SJSA1 (cell line): ENCODE results near the gene LRRC31. TPM values are rescaled to one million over a fixed set of nuclear protein-coding genes. Genes with fewer than 3 reads are reported as not detected.

Experiments used
- DNase-seq, 2 experiments: peaks; one replicate each; pipeline ENCODE4 v3.0.0-alpha.2; 2015 to 2020; ENCODE audit warnings: low spot score in 2 of 2, low read depth in 1 of 2
- H3K27ac ChIP-seq: fragments of 250-450 bp; sonication (Bioruptor Pico); 2 replicates; pipeline ENCODE4 v1.5.1; 2020; ENCODE audit warnings: mild to moderate bottlenecking, moderate library complexity
- H3K27me3 ChIP-seq: fragments of 250-450 bp; sonication (Bioruptor Pico); replicated peaks from 2 replicates; pipeline ENCODE4 v1.5.1; 2020; ENCODE audit warnings: mild to moderate bottlenecking, moderate library complexity
- H3K36me3 ChIP-seq: fragments of 250-450 bp; sonication (Bioruptor Pico); 2 replicates; pipeline ENCODE4 v1.5.1; 2020; ENCODE audit warnings: mild to moderate bottlenecking
- H3K4me1 ChIP-seq: fragments of 250-450 bp; sonication (Bioruptor Pico); replicated peaks from 2 replicates; pipeline ENCODE4 v1.6.1; 2021; ENCODE audit warnings: mild to moderate bottlenecking
- H3K4me3 ChIP-seq: fragments of 250-450 bp; sonication (Bioruptor Pico); 2 replicates; pipeline ENCODE4 v1.5.1; 2020; ENCODE audit warnings: mild to moderate bottlenecking
- H3K9me3 ChIP-seq: fragments of 250-450 bp; sonication (Bioruptor Pico); replicated peaks from 2 replicates; pipeline ENCODE4 v1.5.1; 2020; ENCODE audit warnings: mild to moderate bottlenecking
- total RNA-seq: library from RNA; depleted of rRNA; stranded (reverse); fragments of >200 nt; shearing (Covaris generic); gene quantifications from 2 replicates; pipeline ENCODE4 v1.2.3, GENCODE V29; 2014

The LRRC31 gene
- total RNA-seq, 1 experiment from 2014 or later, result not detected

- Histone ChIP-seq H3K9me3 (no peaks in the 10 kb centered on the region), H3K4me3 (no peak overlapping the region), H3K27me3 (no peaks in the 10 kb centered on the region), H3K27ac (no peak overlapping the region), H3K36me3 (no peaks in the 10 kb centered on the region), H3K4me1 (no peaks in the 10 kb centered on the region)
- DNase-seq, result no peak
These were observed 10.3 kb upstream of the LRRC31 start for GRCh38 chr3:169879845-169880575.

GRCh38 chr3:169879013-169879557 lies 9.3 kb upstream of the LRRC31 start:
- Histone ChIP-seq H3K9me3 (no peaks in the 10 kb centered on the region), H3K36me3 (no peaks in the 10 kb centered on the region), H3K27ac (no peak overlapping the region), H3K4me1 (no peaks in the 10 kb centered on the region), H3K27me3 (no peaks in the 10 kb centered on the region), H3K4me3 (no peak overlapping the region)
- DNase-seq, result no peak

- DNase-seq, result no peak
- no peak overlapping the region for H3K4me3 ChIP-seq
- H3K4me1 ChIP-seq, result no peaks in the 10 kb centered on the region
- H3K36me3 ChIP-seq, result no peaks in the 10 kb centered on the region
- H3K9me3 ChIP-seq, result no peaks in the 10 kb centered on the region
- no peak overlapping the region for H3K27ac ChIP-seq
- 0 out of 2 replicates have a peak, but pooled peaks cover 2% of the 10 kb centered on the region for H3K27me3 ChIP-seq
These were observed 1.6 kb upstream of the LRRC31 start for GRCh38 chr3:169871129-169871886.

GRCh38 chr3:169868369-169868768 lies 1.4 kb downstream of the LRRC31 start:
- Histone ChIP-seq H3K27ac (no peak overlapping the region), H3K4me3 (no peak overlapping the region), H3K27me3 (no peaks in the 10 kb centered on the region), H3K36me3 (no peaks in the 10 kb centered on the region), H3K9me3 (no peaks in the 10 kb centered on the region), H3K4me1 (no peaks in the 10 kb centered on the region)
- DNase-seq, result no peak

- H3K4me1 ChIP-seq, result no peaks in the 10 kb centered on the region
- H3K4me3 ChIP-seq, result no peak overlapping the region
- H3K9me3 ChIP-seq, result no peaks in the 10 kb centered on the region
- no peaks in the 10 kb centered on the region for H3K36me3 ChIP-seq
- no peak overlapping the region for H3K27ac ChIP-seq
- DNase-seq, result no peak
- no peaks in the 10 kb centered on the region for H3K27me3 ChIP-seq
These were observed 2.0 kb downstream of the LRRC31 start for GRCh38 chr3:169867584-169868210.

DNA sequence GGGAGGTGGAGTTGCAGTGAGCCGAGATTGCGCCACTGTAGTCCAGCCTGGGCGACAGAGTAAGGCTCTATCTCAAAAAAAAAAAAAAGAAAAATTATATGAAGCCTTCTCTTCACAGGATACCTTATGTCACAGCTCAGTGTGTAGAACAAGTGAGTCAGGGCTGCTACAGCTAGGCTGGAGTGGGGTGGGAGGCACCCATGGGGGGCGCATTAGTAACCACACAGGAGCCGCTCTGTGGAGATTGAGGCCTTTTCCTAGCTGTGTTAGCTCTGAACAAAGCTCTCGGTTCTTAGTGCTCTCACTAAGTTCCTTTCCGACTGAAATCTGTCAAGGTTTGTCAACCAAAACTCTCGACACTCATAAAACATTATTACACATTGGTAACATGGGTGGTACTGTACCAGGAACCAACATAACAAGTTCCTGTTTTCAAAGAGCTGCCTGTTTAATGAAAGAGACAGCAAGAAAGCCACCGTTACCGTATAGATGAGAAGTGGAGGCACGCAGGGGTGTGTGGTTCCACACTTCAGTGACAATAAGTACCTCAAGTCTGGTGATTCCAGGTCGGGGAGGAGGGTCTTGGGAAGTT lies 4.5 kb downstream of the LRRC31 start:
- Histone ChIP-seq H3K36me3 (no peaks in the 10 kb centered on the region), H3K4me1 (no peaks in the 10 kb centered on the region), H3K4me3 (no peak overlapping the region), H3K27ac (no peak overlapping the region), H3K27me3 (no peaks in the 10 kb centered on the region), H3K9me3 (no peaks in the 10 kb centered on the region)
- no peak for DNase-seq

- Histone ChIP-seq H3K4me3 (no peak overlapping the region), H3K27me3 (no peaks in the 10 kb centered on the region), H3K9me3 (no peaks in the 10 kb centered on the region), H3K27ac (no peak overlapping the region), H3K4me1 (no peaks in the 10 kb centered on the region), H3K36me3 (no peaks in the 10 kb centered on the region)
- DNase-seq, result no peak
These were observed 5.5 kb downstream of the LRRC31 start for GRCh38 chr3:169864270-169864669.

- Histone ChIP-seq H3K4me1 (no peaks in the 10 kb centered on the region), H3K4me3 (no peak overlapping the region), H3K9me3 (no peaks in the 10 kb centered on the region), H3K27ac (no peak overlapping the region), H3K27me3 (no peaks in the 10 kb centered on the region), H3K36me3 (no peaks in the 10 kb centered on the region)
- DNase-seq, result peak in 1 of 2 experiments; percentile 24
These were observed 6.3 kb downstream of the LRRC31 start for GRCh38 chr3:169863458-169863899.

DNA sequence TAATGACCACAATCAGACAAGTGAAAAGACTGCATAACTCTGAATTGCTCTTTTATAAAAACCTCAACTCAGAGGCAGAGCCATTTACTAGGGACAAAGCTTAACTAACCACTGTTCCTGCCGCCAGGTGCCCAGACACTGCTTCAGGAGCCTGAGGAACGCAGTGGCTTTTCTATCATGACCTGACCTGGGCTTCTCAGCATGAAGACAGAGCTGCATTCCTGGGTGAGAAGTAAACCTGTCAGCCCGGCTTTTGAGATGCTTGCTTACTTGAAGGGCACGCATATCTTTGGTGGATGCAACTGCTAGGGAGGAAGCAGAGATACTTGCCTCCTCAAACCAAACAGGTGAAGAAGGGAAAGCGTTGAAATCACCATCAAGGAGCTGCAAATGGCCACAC lies 7.9 kb downstream of the LRRC31 start:
- Histone ChIP-seq H3K4me1 (no peaks in the 10 kb centered on the region), H3K9me3 (no peaks in the 10 kb centered on the region), H3K36me3 (no peaks in the 10 kb centered on the region), H3K27me3 (no peaks in the 10 kb centered on the region), H3K4me3 (no peak overlapping the region), H3K27ac (no peak overlapping the region)
- no peak for DNase-seq

DNA sequence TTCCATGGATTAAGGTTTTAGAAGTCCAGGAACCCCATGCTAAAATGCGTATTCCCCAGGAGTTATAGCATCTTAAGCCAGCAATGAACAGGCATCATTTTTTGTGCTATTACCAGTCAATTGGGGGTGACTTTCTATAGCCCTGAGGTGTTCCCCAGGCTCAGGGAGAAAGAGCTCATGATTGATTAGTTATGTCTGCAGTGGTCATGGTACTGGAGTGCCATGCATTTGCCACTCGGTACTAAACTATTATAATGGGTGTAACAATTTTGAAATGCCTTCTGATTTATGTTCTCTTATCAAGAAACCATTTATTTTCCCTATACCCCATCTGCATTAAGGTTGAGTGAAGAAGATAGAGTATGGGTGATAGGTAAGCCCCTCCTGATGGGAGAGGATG lies 11.9 kb downstream of the LRRC31 start:
- H3K9me3 ChIP-seq, result no peaks in the 10 kb centered on the region
- H3K36me3 ChIP-seq, result no peaks in the 10 kb centered on the region
- no peaks in the 10 kb centered on the region for H3K4me1 ChIP-seq
- DNase-seq, result no peak
- no peaks in the 10 kb centered on the region for H3K27me3 ChIP-seq
- H3K4me3 ChIP-seq, result no peak overlapping the region
- H3K27ac ChIP-seq, result no peak overlapping the region

GRCh38 chr3:169855514-169855913 lies 14.2 kb downstream of the LRRC31 start:
- no peak overlapping the region for H3K27ac ChIP-seq
- H3K9me3 ChIP-seq, result no peaks in the 10 kb centered on the region
- no peak overlapping the region for H3K4me3 ChIP-seq
- H3K4me1 ChIP-seq, result no peaks in the 10 kb centered on the region
- H3K27me3 ChIP-seq, result no peaks in the 10 kb centered on the region
- no peaks in the 10 kb centered on the region for H3K36me3 ChIP-seq
- no peak for DNase-seq

DNA sequence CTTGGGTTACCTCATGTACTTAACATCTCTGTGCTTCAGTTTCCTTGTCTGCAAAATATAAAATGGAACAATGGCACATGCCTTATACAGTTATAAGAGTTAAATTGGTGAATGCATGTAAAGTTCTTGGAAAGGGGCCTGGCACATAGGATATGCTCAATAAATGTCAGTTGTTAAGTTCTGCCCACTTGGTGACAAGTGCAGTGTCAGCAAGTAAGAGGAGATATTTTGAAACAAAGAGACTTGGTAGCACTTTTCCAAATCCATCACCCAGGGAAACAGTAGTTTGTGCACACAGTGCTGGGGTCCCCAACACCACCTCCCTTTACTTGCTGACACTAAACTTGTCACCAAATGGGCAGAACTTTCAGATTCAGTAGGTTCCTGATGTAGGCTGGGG lies 19.1 kb downstream of the LRRC31 start:
- no peak for DNase-seq
- H3K27ac ChIP-seq, result no peak overlapping the region
- H3K27me3 ChIP-seq, result no peaks in the 10 kb centered on the region
- no peaks in the 10 kb centered on the region for H3K9me3 ChIP-seq
- no peaks in the 10 kb centered on the region for H3K36me3 ChIP-seq
- no peaks in the 10 kb centered on the region for H3K4me1 ChIP-seq
- H3K4me3 ChIP-seq, result no peak overlapping the region

DNA sequence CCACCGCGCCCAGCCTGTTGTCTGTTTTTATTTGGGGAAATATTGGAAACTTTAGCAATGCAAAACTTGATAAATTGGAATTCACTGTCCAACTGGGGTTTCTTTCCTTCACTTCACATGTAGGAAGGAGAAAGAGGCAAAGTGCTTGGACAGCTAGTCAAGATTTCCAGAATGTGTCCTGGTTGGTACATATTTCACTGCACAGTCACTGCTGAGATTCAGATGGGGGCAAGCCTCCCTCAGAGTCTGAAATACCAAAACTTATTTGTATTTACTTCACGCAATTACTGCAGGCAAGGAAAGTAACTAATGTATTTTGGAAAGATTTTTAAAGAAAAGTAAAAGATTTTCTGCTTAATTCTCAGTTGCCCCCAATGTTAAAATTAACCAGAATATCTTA lies 21.0 kb downstream of the LRRC31 start:
- Histone ChIP-seq H3K36me3 (no peaks in the 10 kb centered on the region), H3K9me3 (no peaks in the 10 kb centered on the region), H3K4me1 (no peaks in the 10 kb centered on the region), H3K27me3 (no peaks in the 10 kb centered on the region), H3K27ac (no peak overlapping the region), H3K4me3 (no peak overlapping the region)
- DNase-seq, result no peak
